SK-N-MC (cell line): Measurements from ENCODE around the gene IFI16.

Experiments
- EZH2 ChIP-seq: fragments of 200-600 bp; sonication (generic); IDR thresholded peaks from one replicate; pipeline ENCODE4 v1.6.1; 2017; ENCODE audit warnings: antibody characterized with exemption
- FOXP2 ChIP-seq: optimal IDR thresholded peaks from 2 replicates; pipeline ENCODE3; 2011; ENCODE audit warnings: mild to moderate bottlenecking, moderate library complexity; ENCODE audit not compliant: insufficient read depth; ENCODE audit errors: extremely low read length, control extremely low read depth
- POLR2AphosphoS5 ChIP-seq: IDR thresholded peaks from 2 replicates; pipeline ENCODE4 v1.6.1; 2012; ENCODE audit warnings: mild to moderate bottlenecking, low read depth, low read length, borderline replicate concordance

DNA sequence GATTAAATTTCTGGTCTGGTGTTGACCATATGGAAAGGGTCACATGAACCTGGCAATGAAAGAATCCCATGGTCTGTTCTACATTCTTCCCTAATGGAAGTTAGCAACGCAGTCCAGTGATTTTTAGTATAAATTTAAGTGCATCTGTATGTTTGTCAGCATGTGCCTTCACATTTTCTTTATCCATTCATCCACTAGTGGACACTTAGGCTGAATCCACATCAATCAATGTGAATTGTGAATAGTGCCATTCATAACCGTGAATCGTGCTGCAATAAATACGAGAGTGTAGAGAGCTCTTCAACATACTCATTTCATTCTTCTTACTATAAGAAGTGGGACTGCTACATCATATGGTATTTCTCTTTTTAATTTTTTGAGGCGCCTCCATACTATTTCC is 12.7 kb upstream of the IFI16 start:
- TF ChIP-seq FOXP2 (no peak), POLR2AphosphoS5 (no peak), EZH2 (no peak)
